Dermis blood vessel endothelial cell (primary cell): Measurements from ENCODE around the gene TAS2R7. TPM values are rescaled to one million over a fixed set of nuclear protein-coding genes. Genes with fewer than 3 reads are reported as not detected.
A peak's percentile ranks its signal among the peaks of the same experiment; 100 is the strongest.
"Not testable (repeated sequence)": the region's sequence is repeated elsewhere in the genome, so short reads cannot be mapped to it uniquely, and the experiment has no call there.

Experiments used
- DNase-seq: peaks from one replicate; pipeline ENCODE4 v3.0.0; 2010
- total RNA-seq: library from RNA; depleted of rRNA; stranded (reverse); fragments of >200 nt; gene quantifications from 2 replicates; pipeline ENCODE4 v1.2.3, GENCODE V29; 2014

TAS2R7 gene
- not detected in 2 replicates for total RNA-seq

DNA sequence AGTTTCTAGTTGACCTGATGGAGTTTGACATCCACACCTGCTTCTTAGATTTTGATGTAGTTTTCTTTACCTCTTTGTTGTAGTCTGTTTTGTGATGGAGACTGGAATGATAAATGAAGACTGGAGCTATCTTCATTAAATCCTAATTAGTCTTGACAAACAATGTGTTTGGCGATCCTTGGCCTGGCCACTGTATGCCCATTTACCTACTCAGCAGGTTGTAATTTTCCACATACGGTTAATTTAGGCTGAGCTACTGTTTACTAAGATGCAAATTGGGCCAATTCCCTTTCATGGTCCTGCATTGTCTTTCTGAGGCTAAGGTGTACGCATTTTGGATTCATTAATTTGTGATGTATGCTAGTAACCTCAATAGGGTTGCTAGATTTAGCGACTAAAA, at the start of gene TAS2R7:
TSS of gene TAS2R7 (minus strand) at position 41 of the 400 bp plus-strand sequence. CDS start 57 bp downstream, outside the sequence.
- no peak for DNase-seq

DNA sequence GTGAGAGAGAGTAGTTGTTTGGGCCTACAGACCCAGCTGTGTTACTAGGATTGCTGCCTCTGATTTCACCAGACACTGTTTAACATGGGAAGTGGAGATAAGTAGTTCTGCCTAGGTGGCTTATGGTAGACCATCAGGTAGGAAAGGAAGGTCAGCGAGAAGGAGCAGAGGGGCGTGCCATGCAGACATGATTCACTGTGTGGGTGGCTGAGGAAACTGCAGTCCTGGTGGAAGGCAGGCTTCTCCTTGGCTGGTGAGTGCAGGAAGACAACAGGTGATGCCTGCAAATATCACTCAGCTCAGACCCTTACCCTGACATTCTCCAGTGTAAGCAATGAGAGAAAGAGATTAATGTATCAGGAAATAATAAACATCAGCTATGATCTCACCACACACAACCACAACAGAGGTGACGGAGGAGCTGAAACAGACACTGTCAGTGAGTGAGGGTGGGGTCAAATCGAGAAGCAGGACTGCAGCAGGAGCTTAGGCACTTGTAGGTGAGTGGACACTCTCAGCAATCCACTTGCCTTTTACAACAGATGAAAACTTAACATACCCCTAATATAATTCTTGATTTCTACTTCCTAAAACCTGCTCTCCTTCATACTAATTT, 48.9 kb upstream of the TAS2R7 start:
- no peak for DNase-seq

DNA sequence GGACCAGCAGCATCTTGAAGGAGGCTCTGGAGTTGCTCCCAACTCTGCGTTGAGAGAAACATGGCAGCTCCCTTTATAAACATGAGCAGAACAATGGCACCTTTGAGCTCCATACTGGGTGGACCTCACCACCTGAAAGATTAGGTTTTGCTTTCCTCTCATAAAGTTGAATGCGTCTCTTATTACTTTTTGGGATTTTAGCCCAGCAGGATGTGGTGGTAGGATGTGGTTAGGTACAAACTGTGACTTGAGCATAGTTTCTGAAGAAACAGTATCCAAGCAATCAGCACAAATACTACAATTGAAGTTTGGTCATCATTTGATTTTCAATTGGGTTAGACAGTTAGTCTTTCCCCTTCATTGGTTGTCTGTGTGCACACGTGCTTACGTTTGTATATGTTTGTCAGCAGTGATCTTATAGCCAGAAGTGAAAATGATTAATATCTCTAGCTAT, 47.0 kb upstream of the TAS2R7 start, which contains the start of gene PRR4:
TSS of gene PRR4 (minus strand) at position 51 of the 454 bp plus-strand sequence. CDS start at position 13, 38 bp downstream.
- no peak for DNase-seq

DNA sequence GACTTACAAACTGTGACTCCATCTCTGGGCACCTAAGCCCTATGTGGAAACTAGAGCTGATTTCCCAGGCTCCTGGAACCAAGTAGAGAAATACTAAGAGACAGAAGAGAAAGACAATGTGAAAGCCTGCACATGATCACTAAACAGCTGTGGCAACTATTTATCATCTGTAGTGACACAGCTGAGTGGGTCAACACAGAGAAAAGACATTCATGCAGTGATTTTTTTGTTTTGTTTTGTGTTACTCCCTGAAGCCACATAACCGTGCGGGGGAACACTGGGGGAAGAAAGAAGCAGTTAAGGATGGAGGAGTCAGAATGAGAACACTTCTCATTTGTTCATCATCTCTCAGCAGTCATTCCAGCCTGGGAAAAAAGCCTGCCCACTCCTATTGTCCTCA, 45.3 kb upstream of the TAS2R7 start:
- no peak for DNase-seq

- no peak for DNase-seq
These were observed 40.4 kb upstream of the TAS2R7 start for GRCh38 chr12:10842862-10843261.

- no peak for DNase-seq
These were observed 36.0 kb upstream of the TAS2R7 start for GRCh38 chr12:10838461-10838860.

- DNase-seq = no peak
These were observed 27.6 kb upstream of the TAS2R7 start for GRCh38 chr12:10829994-10830393.

- no peak for DNase-seq
These were observed 23.8 kb upstream of the TAS2R7 start, which contains the start of gene TAS2R10 for GRCh38 chr12:10826258-10826657. Gene TAS2R10, minus strand, starts transcription at chr12:10826358. Its CDS starts 89 bp downstream, at chr12:10826269.

- DNase-seq = no peak
These were observed 22.5 kb upstream of the TAS2R7 start for GRCh38 chr12:10824957-10825356.

GRCh38 chr12:10811883-10812536, 9.6 kb upstream of the TAS2R7 start:
- DNase-seq = no peak

- DNase-seq = no peak
These were observed 7.6 kb upstream of the TAS2R7 start, which contains the start of gene TAS2R9 for GRCh38 chr12:10810068-10810467. Gene TAS2R9, minus strand, starts transcription at chr12:10810168. Its CDS starts 93 bp downstream, at chr12:10810075.

DNA sequence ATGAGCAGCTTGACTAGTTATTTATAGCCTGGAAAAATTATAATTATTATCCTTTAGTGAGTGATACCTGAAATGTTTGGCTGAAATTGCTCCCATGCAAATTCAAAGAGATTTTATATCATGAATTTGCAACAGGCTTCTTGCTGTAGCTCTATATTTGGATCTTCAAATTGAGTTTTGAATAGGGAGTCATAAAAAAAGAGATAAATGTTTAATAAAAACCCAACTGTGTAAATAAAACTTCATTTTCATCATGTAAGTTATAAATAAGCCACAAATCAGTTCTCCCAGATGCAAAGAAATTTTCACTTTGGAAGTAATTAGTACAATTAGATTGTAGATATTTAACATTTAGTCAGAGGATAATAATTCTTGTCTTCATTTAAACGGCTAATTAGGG, 4.8 kb upstream of the TAS2R7 start, which contains the start of gene TAS2R8:
TSS of gene TAS2R8 (minus strand) at position 101 of the 400 bp plus-strand sequence. CDS start 306 bp downstream, outside the sequence.
- no peak for DNase-seq

- no peak for DNase-seq
These were observed 686 bp downstream of the TAS2R7 start for GRCh38 chr12:10801741-10802140.

- no peak for DNase-seq
These were observed 8.2 kb downstream of the TAS2R7 start for GRCh38 chr12:10794222-10794621.

DNA sequence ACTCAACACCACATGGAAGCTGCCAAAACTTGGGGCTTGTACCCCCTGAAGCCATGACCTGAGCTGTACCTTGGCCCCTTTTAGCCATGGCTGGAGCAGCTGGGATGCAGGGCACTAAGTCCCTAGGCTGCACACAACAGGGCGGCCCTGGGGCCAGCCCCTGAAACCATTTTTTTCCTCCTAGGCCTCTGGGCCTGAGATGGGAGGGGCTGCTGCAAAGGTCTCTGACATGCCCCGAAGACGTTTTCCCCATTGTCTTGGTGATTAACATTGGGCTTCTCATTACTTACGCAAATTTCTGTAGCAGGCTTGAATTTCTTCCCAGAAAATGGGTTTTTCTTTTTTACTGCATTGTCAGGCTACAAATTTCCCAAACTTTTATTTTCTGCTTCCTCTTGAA, 10.7 kb downstream of the TAS2R7 start:
- DNase-seq = not testable (repeated sequence)

GRCh38 chr12:10783252-10783651, 19.2 kb downstream of the TAS2R7 start:
- no peak for DNase-seq

DNA sequence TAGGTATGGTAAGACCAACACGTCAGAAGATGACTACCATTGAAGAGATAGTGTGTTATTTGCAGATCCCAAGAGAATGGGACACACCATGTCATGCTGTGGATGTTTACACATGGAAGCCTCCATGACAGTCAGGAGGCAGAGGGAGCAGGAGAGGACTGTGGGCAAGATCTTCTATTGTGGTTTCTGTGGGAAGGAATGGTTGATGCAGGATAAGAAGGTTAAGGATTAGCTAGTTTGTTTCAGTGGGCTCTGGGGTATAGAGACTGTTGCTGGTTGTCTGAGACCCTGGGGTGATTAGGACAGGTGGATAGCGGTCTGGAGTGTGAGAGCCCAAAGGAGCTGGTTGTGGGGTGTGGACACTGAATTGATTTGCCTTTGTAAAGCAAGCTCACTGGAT, 23.3 kb downstream of the TAS2R7 start:
- no peak for DNase-seq

DNA sequence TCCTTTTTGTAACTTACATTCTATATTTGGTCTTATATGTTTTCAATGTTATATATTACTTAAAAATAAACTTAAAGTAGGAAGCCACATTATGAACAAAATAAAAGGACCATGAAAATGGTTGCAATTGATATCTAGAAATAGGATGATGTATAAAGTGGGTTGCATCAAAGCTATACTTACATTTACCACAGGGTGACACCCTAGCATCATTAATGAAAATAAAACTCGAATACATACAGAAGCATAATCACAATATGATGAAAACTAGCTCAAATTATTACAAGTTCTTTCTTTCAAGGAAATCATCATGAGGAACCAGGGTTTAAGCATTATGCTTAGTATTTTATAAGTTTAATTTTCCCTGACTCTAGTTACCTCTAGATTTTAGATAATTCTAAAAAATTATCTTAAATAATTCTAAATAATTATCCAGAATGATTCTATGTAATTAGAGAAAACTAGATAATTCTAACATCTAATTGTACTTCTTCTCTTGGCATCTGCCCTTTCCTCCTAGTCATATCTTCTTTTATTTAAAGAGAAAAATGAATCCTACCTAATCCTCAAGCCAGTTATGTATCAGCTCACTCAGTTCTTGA, 31.2 kb downstream of the TAS2R7 start:
- DNase-seq = peak; percentile 70

DNA sequence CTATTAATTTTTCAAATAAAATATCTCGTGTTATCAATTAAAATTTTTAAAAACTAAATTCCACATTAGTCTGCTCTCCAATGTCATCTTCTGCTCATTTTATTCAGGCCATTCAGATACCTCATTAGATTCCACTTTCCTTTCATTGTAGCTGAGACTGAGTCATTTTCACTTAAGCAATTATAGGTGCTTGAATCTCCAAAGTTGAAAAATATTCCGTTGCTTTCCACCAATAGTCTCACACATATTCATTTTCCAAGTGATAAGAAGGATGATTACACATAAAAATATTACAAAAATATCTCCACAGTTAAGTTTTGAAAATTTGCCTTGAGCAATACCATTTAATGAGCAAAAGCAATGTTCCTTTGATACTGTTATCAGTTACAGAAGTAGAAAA, 42.8 kb downstream of the TAS2R7 start:
- DNase-seq = no peak

GRCh38 chr12:10756194-10756593, 46.2 kb downstream of the TAS2R7 start:
- DNase-seq = no peak

DNA sequence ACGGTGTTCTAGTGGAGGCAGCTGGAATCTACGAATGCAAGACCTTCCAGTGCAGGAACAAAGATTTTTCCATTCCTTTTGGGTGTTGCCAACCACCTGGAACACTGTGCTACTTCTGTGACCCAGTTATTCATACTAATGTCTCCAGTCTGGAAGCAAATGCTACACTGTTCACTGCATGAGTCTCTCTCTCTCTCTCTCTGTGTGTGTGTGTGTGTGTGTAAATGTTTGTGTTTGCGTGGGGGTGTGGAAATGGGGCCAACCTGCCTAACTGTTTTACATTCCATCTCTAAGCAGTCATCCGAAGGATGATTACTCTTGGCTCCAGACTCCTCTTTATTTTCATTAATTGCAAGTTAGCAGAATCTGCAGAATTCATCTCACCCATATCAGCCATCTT, 49.4 kb downstream of the TAS2R7 start:
- DNase-seq = no peak
